NB4 (cell line): ENCODE measurements around the gene PLA2R1.

Experiments used
- DNase-seq: peaks from one replicate; pipeline ENCODE4 v3.0.0; 2010; ENCODE audit warnings: low read depth
- H3K4me3 ChIP-seq: one replicate; pipeline ENCODE4 v1.5.1; 2011; ENCODE audit warnings: mild to moderate bottlenecking, low read depth, low read length, moderate library complexity
- MAX ChIP-seq: IDR thresholded peaks from 2 replicates; pipeline ENCODE4 v1.6.1; 2011; ENCODE audit warnings: low read depth, low read length
- MYC ChIP-seq: IDR thresholded peaks from 2 replicates; pipeline ENCODE4 v1.6.1; 2011; ENCODE audit warnings: low read depth, low read length
- POLR2A ChIP-seq: IDR thresholded peaks from 2 replicates; pipeline ENCODE4 v1.6.1; 2011; ENCODE audit warnings: mild to moderate bottlenecking; ENCODE audit not compliant: insufficient read length; ENCODE audit errors: extremely low read depth
- TF ChIP-seq, protein P1 (sequence below): IDR thresholded peaks from one replicate; pipeline ENCODE4 v1.5.1; 2012; ENCODE audit warnings: low read depth, low read length

Gene PLA2R1

GRCh38 chr2:160036736-160037135, 25.7 kb downstream of the PLA2R1 start:
- DNase-seq = no peak
- no peak for TF ChIP-seq MYC
- TF ChIP-seq, protein P1, sequence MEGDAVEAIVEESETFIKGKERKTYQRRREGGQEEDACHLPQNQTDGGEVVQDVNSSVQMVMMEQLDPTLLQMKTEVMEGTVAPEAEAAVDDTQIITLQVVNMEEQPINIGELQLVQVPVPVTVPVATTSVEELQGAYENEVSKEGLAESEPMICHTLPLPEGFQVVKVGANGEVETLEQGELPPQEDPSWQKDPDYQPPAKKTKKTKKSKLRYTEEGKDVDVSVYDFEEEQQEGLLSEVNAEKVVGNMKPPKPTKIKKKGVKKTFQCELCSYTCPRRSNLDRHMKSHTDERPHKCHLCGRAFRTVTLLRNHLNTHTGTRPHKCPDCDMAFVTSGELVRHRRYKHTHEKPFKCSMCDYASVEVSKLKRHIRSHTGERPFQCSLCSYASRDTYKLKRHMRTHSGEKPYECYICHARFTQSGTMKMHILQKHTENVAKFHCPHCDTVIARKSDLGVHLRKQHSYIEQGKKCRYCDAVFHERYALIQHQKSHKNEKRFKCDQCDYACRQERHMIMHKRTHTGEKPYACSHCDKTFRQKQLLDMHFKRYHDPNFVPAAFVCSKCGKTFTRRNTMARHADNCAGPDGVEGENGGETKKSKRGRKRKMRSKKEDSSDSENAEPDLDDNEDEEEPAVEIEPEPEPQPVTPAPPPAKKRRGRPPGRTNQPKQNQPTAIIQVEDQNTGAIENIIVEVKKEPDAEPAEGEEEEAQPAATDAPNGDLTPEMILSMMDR = no peak
- no peak for TF ChIP-seq MAX
- TF ChIP-seq POLR2A = no peak
- H3K4me3 ChIP-seq = no peak overlapping the region

- TF ChIP-seq, protein P1 = no peak
- no peak for TF ChIP-seq MYC
- no peak for TF ChIP-seq POLR2A
- TF ChIP-seq MAX = no peak
- DNase-seq = no peak
- no peak overlapping the region for H3K4me3 ChIP-seq
Observed at GRCh38 chr2:160035125-160035524, 27.3 kb downstream of the PLA2R1 start.

- H3K4me3 ChIP-seq = no peak overlapping the region
- no peak for DNase-seq
- TF ChIP-seq MYC (no peak), MAX (no peak), POLR2A (no peak)
Observed at GRCh38 chr2:160034396-160034795, 28.0 kb downstream of the PLA2R1 start.

GRCh38 chr2:160033732-160034392, 28.6 kb downstream of the PLA2R1 start:
- no peak for DNase-seq
- TF ChIP-seq, protein P1 = no peak

DNA sequence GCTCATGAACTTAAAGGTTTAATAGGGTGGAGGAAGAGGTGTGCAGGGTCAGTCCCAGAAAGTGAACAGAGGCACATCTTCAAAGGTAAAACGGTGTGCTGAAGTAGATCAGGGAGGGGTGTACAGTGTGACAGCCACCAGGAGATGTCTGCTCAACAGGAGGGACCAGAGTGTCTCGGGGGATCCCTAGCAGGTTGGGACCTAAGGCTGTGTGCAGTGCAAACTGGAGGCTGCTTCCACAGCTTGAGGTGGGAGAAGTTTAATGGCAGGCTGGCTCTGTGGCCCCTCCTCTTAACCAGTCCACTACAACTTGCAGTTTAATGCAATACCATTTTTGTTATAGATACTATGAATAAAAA, 33.2 kb downstream of the PLA2R1 start:
- no peak for TF ChIP-seq POLR2A
- TF ChIP-seq, protein P1 = no peak
- no peak for TF ChIP-seq MAX
- no peak for TF ChIP-seq MYC
- DNase-seq = no peak
- H3K4me3 ChIP-seq = no peak overlapping the region

More at GRCh38 chr2:160033732-160034392, 28.6 kb downstream of the PLA2R1 start:
- no peak overlapping the region for H3K4me3 ChIP-seq

- no peak for TF ChIP-seq MAX
- TF ChIP-seq MYC = no peak
- TF ChIP-seq, protein P1 = no peak
- no peak for TF ChIP-seq POLR2A
- DNase-seq = no peak
- no peak overlapping the region for H3K4me3 ChIP-seq
Observed at GRCh38 chr2:160028431-160029269, 33.8 kb downstream of the PLA2R1 start.
